ENCODE results near the gene LHX3.
"Not testable (repeated sequence)": the region's sequence is repeated elsewhere in the genome, so short reads cannot be mapped to it uniquely, and the experiment has no call there.

Gene LHX3

GRCh38 chr9:136239135-136239982, 34.4 kb upstream of the LHX3 start:
- Histone ChIP-seq H3K4me1 (ENCODE audit: control insufficient read depth, low read depth, low read length) (peaks cover 15% of the 10 kb centered on the region), H3K27me3 (ENCODE audit: control insufficient read depth, insufficient read depth, low read length) (no peaks in the 10 kb centered on the region), H3K9ac (ENCODE audit: low read length) (no peak overlapping the region), H3K4me3 (ENCODE audit: low read length) (no peak overlapping the region), H3K36me3 (ENCODE audit: control insufficient read depth, low read depth, low read length) (peaks cover 5% of the 10 kb centered on the region), H3K9me3 (ENCODE audit: control insufficient read depth, low read depth, low read length) (no peaks in the 10 kb centered on the region), H3K27ac (ENCODE audit: low read length) (no peak overlapping the region)

- H3K27me3 ChIP-seq (ENCODE audit: control insufficient read depth, insufficient read depth, low read length), result no peaks in the 10 kb centered on the region
- no peak overlapping the region for H3K27ac ChIP-seq (ENCODE audit: low read length)
- no peak overlapping the region for H3K4me3 ChIP-seq (ENCODE audit: low read length)
- H3K36me3 ChIP-seq (ENCODE audit: control insufficient read depth, low read depth, low read length), result peaks cover 5% of the 10 kb centered on the region
- no peak overlapping the region for H3K9ac ChIP-seq (ENCODE audit: low read length)
- no peaks in the 10 kb centered on the region for H3K9me3 ChIP-seq (ENCODE audit: control insufficient read depth, low read depth, low read length)
- H3K4me1 ChIP-seq (ENCODE audit: control insufficient read depth, low read depth, low read length), result peaks cover 8% of the 10 kb centered on the region
Measured at GRCh38 chr9:136238342-136238732, 33.4 kb upstream of the LHX3 start.

GRCh38 chr9:136237486-136238341, 32.8 kb upstream of the LHX3 start:
- no peaks in the 10 kb centered on the region for H3K9me3 ChIP-seq (ENCODE audit: control insufficient read depth, low read depth, low read length)
- no peaks in the 10 kb centered on the region for H3K27me3 ChIP-seq (ENCODE audit: control insufficient read depth, insufficient read depth, low read length)
- no peak overlapping the region for H3K9ac ChIP-seq (ENCODE audit: low read length)
- no peak overlapping the region for H3K27ac ChIP-seq (ENCODE audit: low read length)
- no peak overlapping the region for H3K4me3 ChIP-seq (ENCODE audit: low read length)
- peaks cover 4% of the 10 kb centered on the region for H3K4me1 ChIP-seq (ENCODE audit: control insufficient read depth, low read depth, low read length)
- peaks cover 5% of the 10 kb centered on the region for H3K36me3 ChIP-seq (ENCODE audit: control insufficient read depth, low read depth, low read length)

GRCh38 chr9:136236471-136237410, 31.8 kb upstream of the LHX3 start:
- H3K36me3 ChIP-seq (ENCODE audit: control insufficient read depth, low read depth, low read length); H3K4me1 ChIP-seq (ENCODE audit: control insufficient read depth, low read depth, low read length); H3K9ac ChIP-seq (ENCODE audit: low read length); H3K9me3 ChIP-seq (ENCODE audit: control insufficient read depth, low read depth, low read length); H3K27me3 ChIP-seq (ENCODE audit: control insufficient read depth, insufficient read depth, low read length); H3K27ac ChIP-seq (ENCODE audit: low read length); H3K4me3 ChIP-seq (ENCODE audit: low read length): not testable (repeated sequence)

GRCh38 chr9:136235709-136236455, 31.0 kb upstream of the LHX3 start:
- no peak overlapping the region for H3K27ac ChIP-seq (ENCODE audit: low read length)
- H3K36me3 ChIP-seq (ENCODE audit: control insufficient read depth, low read depth, low read length), result peaks cover 5% of the 10 kb centered on the region
- no peaks in the 10 kb centered on the region for H3K27me3 ChIP-seq (ENCODE audit: control insufficient read depth, insufficient read depth, low read length)
- peaks cover 4% of the 10 kb centered on the region for H3K4me1 ChIP-seq (ENCODE audit: control insufficient read depth, low read depth, low read length)
- H3K9me3 ChIP-seq (ENCODE audit: control insufficient read depth, low read depth, low read length), result no peaks in the 10 kb centered on the region
- H3K9ac ChIP-seq (ENCODE audit: low read length), result no peak overlapping the region
- H3K4me3 ChIP-seq (ENCODE audit: low read length), result no peak overlapping the region

- Histone ChIP-seq H3K27me3 (ENCODE audit: control insufficient read depth, insufficient read depth, low read length) (no peaks in the 10 kb centered on the region), H3K4me3 (ENCODE audit: low read length) (no peak overlapping the region), H3K9me3 (ENCODE audit: control insufficient read depth, low read depth, low read length) (no peaks in the 10 kb centered on the region), H3K27ac (ENCODE audit: low read length) (no peak overlapping the region), H3K36me3 (ENCODE audit: control insufficient read depth, low read depth, low read length) (peaks cover 5% of the 10 kb centered on the region), H3K4me1 (ENCODE audit: control insufficient read depth, low read depth, low read length) (peaks cover 4% of the 10 kb centered on the region), H3K9ac (ENCODE audit: low read length) (no peak overlapping the region)
Measured at GRCh38 chr9:136235171-136235570, 30.2 kb upstream of the LHX3 start.

GRCh38 chr9:136234597-136234996, 29.7 kb upstream of the LHX3 start:
- H3K36me3 ChIP-seq (ENCODE audit: control insufficient read depth, low read depth, low read length), result peaks cover 5% of the 10 kb centered on the region
- no peaks in the 10 kb centered on the region for H3K27me3 ChIP-seq (ENCODE audit: control insufficient read depth, insufficient read depth, low read length)
- H3K27ac ChIP-seq (ENCODE audit: low read length), result no peak overlapping the region
- H3K9me3 ChIP-seq (ENCODE audit: control insufficient read depth, low read depth, low read length), result no peaks in the 10 kb centered on the region
- peaks cover 4% of the 10 kb centered on the region for H3K4me1 ChIP-seq (ENCODE audit: control insufficient read depth, low read depth, low read length)
- no peak overlapping the region for H3K9ac ChIP-seq (ENCODE audit: low read length)
- no peak overlapping the region for H3K4me3 ChIP-seq (ENCODE audit: low read length)

GRCh38 chr9:136233868-136234267, 28.9 kb upstream of the LHX3 start:
- Histone ChIP-seq H3K27me3 (ENCODE audit: control insufficient read depth, insufficient read depth, low read length) (no peaks in the 10 kb centered on the region), H3K9ac (ENCODE audit: low read length) (no peak overlapping the region)

GRCh38 chr9:136233411-136233810, 28.5 kb upstream of the LHX3 start:
- Histone ChIP-seq H3K36me3 (ENCODE audit: control insufficient read depth, low read depth, low read length) (peaks cover 5% of the 10 kb centered on the region), H3K27me3 (ENCODE audit: control insufficient read depth, insufficient read depth, low read length) (no peaks in the 10 kb centered on the region), H3K9ac (ENCODE audit: low read length) (no peak overlapping the region), H3K27ac (ENCODE audit: low read length) (no peak overlapping the region), H3K4me3 (ENCODE audit: low read length) (no peak overlapping the region), H3K9me3 (ENCODE audit: control insufficient read depth, low read depth, low read length) (no peaks in the 10 kb centered on the region), H3K4me1 (ENCODE audit: control insufficient read depth, low read depth, low read length) (peaks cover 4% of the 10 kb centered on the region)

More at GRCh38 chr9:136233868-136234267, 28.9 kb upstream of the LHX3 start:
- peaks cover 4% of the 10 kb centered on the region for H3K4me1 ChIP-seq (ENCODE audit: control insufficient read depth, low read depth, low read length)
- H3K27ac ChIP-seq (ENCODE audit: low read length), result no peak overlapping the region
- peaks cover 5% of the 10 kb centered on the region for H3K36me3 ChIP-seq (ENCODE audit: control insufficient read depth, low read depth, low read length)
- H3K9me3 ChIP-seq (ENCODE audit: control insufficient read depth, low read depth, low read length), result no peaks in the 10 kb centered on the region
- H3K4me3 ChIP-seq (ENCODE audit: low read length), result no peak overlapping the region

- H3K4me1 ChIP-seq (ENCODE audit: control insufficient read depth, low read depth, low read length), result peaks cover 4% of the 10 kb centered on the region
- H3K27ac ChIP-seq (ENCODE audit: low read length), result no peak overlapping the region
- H3K4me3 ChIP-seq (ENCODE audit: low read length), result no peak overlapping the region
- H3K9me3 ChIP-seq (ENCODE audit: control insufficient read depth, low read depth, low read length), result no peaks in the 10 kb centered on the region
- H3K9ac ChIP-seq (ENCODE audit: low read length), result no peak overlapping the region
- H3K36me3 ChIP-seq (ENCODE audit: control insufficient read depth, low read depth, low read length), result peaks cover 5% of the 10 kb centered on the region
- H3K27me3 ChIP-seq (ENCODE audit: control insufficient read depth, insufficient read depth, low read length), result no peaks in the 10 kb centered on the region
Measured at GRCh38 chr9:136232969-136233368, 28.0 kb upstream of the LHX3 start.
